Activated T-cell treated with anti-CD3 and anti-CD28 coated beads, Interleukin-2, amount 50 U/mL, for 1 hour (primary cell): ENCODE measurements around the gene LUZP2.

Source experiments
- DNase-seq: peaks from one replicate; pipeline ENCODE4 v3.0.0-alpha.2; 2020

Gene LUZP2

GRCh38 chr11:24496736-24497725 is at the start of gene LUZP2:
Gene LUZP2, plus strand, starts transcription at chr11:24497053.
- DNase-seq: no peak

- DNase-seq: no peak
Observed at GRCh38 chr11:24453129-24453718, 43.6 kb upstream of the LUZP2 start.

- DNase-seq: no peak
Observed at GRCh38 chr11:24457985-24458384, 38.9 kb upstream of the LUZP2 start.

- no peak for DNase-seq
Observed at GRCh38 chr11:24470431-24470830, 26.4 kb upstream of the LUZP2 start.

- DNase-seq: no peak
Observed at GRCh38 chr11:24471084-24471483, 25.8 kb upstream of the LUZP2 start.

GRCh38 chr11:24478718-24479117 is 18.1 kb upstream of the LUZP2 start:
- DNase-seq: no peak

- no peak for DNase-seq
Observed at GRCh38 chr11:24489477-24489876, 7.4 kb upstream of the LUZP2 start.

- no peak for DNase-seq
Observed at GRCh38 chr11:24496386-24496735, 492 bp upstream of the LUZP2 start.

- no peak for DNase-seq
Observed at GRCh38 chr11:24497831-24498230, 978 bp downstream of the LUZP2 start.

- no peak for DNase-seq
Observed at GRCh38 chr11:24502425-24502824, 5.6 kb downstream of the LUZP2 start.

- no peak for DNase-seq
Observed at GRCh38 chr11:24509114-24509513, 12.3 kb downstream of the LUZP2 start.

GRCh38 chr11:24511511-24511910 is 14.7 kb downstream of the LUZP2 start:
- DNase-seq: no peak

- no peak for DNase-seq
Observed at GRCh38 chr11:24513479-24514218, 16.8 kb downstream of the LUZP2 start.

GRCh38 chr11:24514219-24514594 is 17.4 kb downstream of the LUZP2 start:
- no peak for DNase-seq

- DNase-seq: no peak
Observed at GRCh38 chr11:24515632-24516031, 18.8 kb downstream of the LUZP2 start.

- no peak for DNase-seq
Observed at GRCh38 chr11:24516638-24517037, 19.8 kb downstream of the LUZP2 start.

- no peak for DNase-seq
Observed at GRCh38 chr11:24521601-24522000, 24.7 kb downstream of the LUZP2 start.

- no peak for DNase-seq
Observed at GRCh38 chr11:24524156-24524555, 27.3 kb downstream of the LUZP2 start.

- no peak for DNase-seq
Observed at GRCh38 chr11:24531528-24531927, 34.7 kb downstream of the LUZP2 start.

GRCh38 chr11:24543771-24544170 is 46.9 kb downstream of the LUZP2 start:
- no peak for DNase-seq

GRCh38 chr11:24556693-24557092 is 59.8 kb downstream of the LUZP2 start:
- DNase-seq: no peak

- no peak for DNase-seq
Observed at GRCh38 chr11:24559315-24559714, 62.5 kb downstream of the LUZP2 start.

GRCh38 chr11:24560324-24560723 is 63.5 kb downstream of the LUZP2 start:
- DNase-seq: no peak

GRCh38 chr11:24567380-24567779 is 70.5 kb downstream of the LUZP2 start:
- no peak for DNase-seq
